Sigmoid colon (tissue), 4 donors: Measurements from ENCODE around the gene CDKAL1.

Source experiments
- CTCF ChIP-seq, 4 experiments: fragments of 450-650 bp in 3 of 4; fragments of 200-600 bp in 1 of 4; IDR thresholded peaks; one replicate each; pipeline ENCODE4 v1.5.1; 2016 to 2019; ENCODE audit warnings: antibody characterized with exemption in 4 of 4, mild to moderate bottlenecking in 3 of 4, moderate library complexity in 2 of 4
- EP300 ChIP-seq, 4 donors: sonication (generic); formaldehyde crosslinking; IDR thresholded peaks; one replicate each; pipeline ENCODE4 v1.6.1; 2017; ENCODE audit warnings: antibody characterized with exemption in 4 of 4
- POLR2AphosphoS5 ChIP-seq, 4 donors: sonication (generic); formaldehyde crosslinking; IDR thresholded peaks; one replicate each; pipeline ENCODE4 v1.6.1; 2017; ENCODE audit warnings: antibody characterized with exemption in 4 of 4

DNA sequence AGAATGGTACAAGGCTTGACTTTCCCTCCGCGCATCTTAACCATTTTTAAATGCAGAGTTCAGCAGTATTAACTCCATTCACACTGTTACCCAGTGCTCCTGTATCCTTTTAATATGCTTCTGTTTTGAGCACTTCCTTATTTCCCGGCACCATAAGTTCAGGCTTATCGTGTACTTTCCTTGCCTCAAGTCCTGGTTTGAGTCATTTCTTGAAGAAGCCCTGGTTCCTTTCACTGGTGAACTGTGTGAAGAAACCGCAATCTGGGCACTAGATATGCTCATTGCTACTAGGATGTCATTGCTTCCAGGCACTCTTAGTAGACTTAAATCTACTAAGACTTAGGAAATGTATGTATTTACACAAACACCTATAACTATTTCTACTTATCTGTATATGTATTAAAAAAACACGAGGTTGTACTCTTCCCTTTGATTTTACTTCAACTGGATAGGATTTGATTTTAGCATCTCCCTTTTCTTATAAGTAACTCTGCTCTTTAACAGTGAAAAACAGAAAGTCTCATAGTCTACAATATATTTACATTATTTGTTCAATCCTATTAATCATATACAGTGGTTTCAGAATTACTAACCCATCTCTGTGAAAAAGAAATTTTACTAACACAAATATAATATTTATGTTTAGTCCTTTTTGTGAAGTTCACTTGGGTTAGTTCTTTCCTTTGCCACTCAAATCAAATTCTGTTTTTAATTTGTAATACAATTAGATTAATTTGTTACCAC, 135.5 kb downstream of the CDKAL1 start:
- TF ChIP-seq CTCF (IDR thresholded peaks at IDR 0.05) (no peak), POLR2AphosphoS5 (IDR thresholded peaks at IDR 0.05) (no peak), EP300 (IDR thresholded peaks at IDR 0.05) (no peak)
